ENCODE results near the gene RPS15A. TPM values are rescaled to one million over a fixed set of nuclear protein-coding genes. Genes with fewer than 3 reads are reported as not detected.
"Not testable (repeated sequence)": the region's sequence is repeated elsewhere in the genome, so short reads cannot be mapped to it uniquely, and the experiment has no call there.

RPS15A gene
- total RNA-seq, 2 donors from 2014 or later = 843 to 969 TPM

DNA sequence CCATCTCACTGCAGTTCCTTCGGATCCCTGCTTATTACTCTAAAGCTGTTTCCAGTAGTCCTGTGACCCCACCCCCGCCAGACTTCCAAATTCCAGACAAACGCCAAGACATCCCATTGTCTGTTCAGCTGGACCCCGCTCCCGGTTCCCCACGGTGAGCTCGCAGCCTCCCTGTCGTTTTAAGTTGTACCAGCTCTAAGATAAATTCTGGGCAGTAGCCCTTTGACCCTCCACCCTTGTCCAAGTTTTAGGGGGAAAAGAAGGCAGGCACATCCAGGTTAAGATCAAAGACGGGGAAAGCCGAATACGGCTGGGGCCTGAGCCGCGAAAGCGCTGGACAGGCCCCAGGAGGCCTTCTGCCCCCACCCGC, 10.6 kb upstream of the RPS15A start:
- intact Hi-C loops (cut with DNase I, micrococcal nuclease) = no loop called here
- peak in 1 of 2 donors; percentile 33 for DNase-seq
- ATAC-seq = peak; percentile 3

DNA sequence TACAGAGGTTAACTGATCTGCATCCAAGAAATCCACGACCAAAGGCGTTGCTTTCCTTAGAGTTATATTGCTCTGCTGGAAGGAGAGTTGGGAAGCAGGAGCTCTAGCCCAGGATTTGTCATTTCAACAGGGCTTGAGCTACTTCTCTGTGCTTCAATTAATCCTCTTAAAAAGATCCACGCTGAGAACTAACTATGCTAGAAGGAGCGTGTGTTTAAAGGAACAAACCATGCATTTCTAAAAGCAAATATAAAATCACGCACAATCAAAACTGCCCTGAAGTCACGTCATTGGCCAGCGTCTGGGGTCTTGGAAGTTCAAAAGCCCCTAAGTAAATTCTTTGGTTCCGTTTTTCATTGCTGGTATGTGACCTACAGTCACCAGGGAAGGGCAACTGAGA, 10.2 kb upstream of the RPS15A start:
- ATAC-seq = peak; percentile 12
- no peak for DNase-seq
- intact Hi-C loops (cut with DNase I, micrococcal nuclease) = no loop called here

DNA sequence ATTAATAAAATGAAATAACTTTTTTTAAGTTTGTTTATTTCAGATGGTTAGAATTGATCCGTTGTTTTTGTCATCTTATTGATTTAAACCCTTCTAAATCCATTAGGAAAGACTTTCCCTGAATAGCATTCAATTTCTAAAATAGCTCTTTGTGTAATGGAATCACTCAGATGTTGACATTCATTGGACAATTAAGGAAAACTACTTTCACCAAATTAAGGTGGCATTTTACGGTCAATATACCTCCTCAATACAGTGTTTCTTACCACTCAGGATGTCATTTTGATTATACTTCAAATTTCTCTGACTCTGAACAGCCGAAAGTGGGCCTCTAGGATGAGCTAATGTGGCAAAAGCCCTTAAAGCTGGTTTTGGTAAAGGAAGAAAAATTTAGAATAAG, 9.4 kb upstream of the RPS15A start:
- no peak for ATAC-seq
- intact Hi-C loops (cut with DNase I, micrococcal nuclease) = no loop called here
- no peak for DNase-seq

DNA sequence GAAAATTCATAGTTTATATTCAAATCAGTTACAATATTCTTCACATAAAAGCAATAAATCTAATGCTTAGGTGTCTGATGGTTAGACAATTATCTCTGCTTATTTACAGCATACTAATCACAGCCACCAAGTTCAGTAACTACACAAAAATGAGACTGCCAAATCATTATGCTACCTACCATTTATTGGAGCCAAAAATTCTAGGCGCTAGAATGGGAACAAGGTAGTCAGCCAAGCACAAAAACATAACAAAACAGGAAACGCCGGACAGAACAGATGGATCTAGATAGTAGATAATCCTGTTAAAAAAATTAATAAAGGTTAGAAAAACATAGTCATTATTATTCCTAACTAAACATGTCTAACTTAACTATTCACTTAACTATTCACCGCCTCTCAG, 7.6 kb upstream of the RPS15A start:
- ATAC-seq = no peak
- intact Hi-C loops (cut with DNase I, micrococcal nuclease) = no loop called here
- DNase-seq = no peak

DNA sequence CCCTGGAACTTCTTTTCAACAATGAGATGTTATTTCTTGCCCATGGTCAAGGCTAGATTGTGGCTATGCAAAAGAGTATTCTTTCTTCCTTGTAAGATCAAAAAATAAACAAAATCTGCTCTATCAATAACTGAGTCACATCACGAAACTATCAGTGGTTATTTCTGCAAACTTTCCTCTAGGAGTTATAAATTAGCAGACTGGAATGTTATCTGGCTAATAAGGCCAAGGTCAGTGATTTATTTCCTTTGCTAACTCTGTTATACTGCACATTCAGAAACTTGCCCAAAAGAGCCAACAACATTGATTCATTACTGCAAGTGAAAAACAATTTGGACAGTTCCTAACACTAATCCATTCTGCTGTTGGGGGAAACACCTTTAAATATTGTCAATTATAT, 6.2 kb upstream of the RPS15A start:
- no peak for DNase-seq
- intact Hi-C loops (cut with DNase I, micrococcal nuclease) = no loop called here
- ATAC-seq = no peak

DNA sequence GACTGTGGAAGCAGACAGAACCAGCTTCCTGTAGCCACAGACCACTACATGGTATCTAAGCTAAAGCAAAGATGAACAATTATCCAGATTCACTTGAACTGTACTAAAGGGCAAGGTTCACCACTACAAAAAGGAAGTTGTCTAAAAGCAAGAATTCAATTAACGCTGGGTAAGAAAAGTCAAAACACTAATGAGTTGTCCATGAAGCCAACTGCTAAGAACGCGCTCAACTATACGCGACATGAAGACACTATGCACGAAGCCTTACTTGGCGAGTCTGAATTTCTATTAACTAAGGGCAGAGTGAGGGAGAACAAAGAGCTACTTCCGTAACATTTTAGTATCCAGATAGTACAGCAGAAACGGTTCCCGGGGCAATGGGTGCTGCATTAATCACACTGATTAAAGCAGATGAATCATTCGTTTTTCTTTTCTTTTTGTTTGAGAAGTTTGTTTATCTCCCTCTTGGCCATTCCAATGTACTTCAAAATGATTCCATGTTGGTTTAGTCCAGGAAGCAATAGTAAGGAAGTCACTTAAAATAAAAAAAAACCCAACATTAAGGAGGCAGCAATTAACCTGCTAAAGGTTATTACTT, 2.8 kb upstream of the RPS15A start:
- DNase-seq (no peak), ATAC-seq (no peak)
- intact Hi-C loops (cut with DNase I, micrococcal nuclease) = no loop called here

DNA sequence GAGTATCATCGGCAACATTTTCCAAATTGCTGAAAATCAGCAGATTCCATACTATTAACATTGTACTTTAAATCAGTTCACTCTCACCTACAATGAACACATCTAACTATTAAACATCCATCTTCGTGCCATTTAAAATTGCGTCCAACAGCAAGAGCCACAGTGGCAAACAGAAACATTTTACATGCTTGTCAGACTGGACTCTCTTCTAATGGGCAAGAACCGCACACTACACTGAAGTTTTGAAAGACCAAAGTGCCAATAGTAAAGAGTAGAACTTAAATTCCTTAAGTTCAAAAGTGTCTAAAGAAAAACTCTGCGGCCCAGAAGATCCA, 652 bp downstream of the RPS15A start:
- intact Hi-C loops (cut with DNase I, micrococcal nuclease) = no loop called here
- DNase-seq (no peak), ATAC-seq (no peak)

DNA sequence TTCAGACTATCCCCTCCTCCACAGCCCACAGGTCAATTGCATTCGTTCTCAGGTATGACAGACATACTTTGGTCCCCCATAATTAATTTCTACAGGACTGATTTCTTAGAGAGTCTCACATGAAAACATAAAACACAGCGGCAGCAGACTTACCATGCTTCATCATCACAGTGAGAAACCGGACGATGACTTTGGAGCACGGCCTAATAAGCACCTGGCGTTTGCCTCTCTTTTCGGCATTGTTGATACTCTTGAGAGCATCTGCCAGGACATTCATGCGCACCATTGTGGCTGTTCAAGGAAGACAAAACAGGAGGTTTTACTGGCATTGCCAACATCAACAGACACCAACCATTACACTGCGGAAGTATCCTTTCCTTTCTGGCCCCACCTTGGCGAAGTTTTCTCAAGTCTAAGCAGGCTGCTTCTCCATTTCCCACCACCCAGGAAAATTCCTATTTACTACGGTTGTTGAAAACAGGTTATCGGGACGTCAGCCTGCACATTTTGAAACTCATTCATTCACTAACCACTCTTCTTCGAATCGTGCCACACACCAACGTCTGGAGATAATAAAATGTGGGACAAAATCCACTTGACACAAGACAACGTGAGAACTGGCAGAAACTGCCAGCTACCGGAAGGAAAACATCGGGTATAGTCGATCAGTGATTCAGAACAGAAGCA, 1.2 kb downstream of the RPS15A start:
- DNase-seq = no peak
- peak; percentile 33 for ATAC-seq
- intact Hi-C loops (cut with DNase I, micrococcal nuclease) = no loop called here

DNA sequence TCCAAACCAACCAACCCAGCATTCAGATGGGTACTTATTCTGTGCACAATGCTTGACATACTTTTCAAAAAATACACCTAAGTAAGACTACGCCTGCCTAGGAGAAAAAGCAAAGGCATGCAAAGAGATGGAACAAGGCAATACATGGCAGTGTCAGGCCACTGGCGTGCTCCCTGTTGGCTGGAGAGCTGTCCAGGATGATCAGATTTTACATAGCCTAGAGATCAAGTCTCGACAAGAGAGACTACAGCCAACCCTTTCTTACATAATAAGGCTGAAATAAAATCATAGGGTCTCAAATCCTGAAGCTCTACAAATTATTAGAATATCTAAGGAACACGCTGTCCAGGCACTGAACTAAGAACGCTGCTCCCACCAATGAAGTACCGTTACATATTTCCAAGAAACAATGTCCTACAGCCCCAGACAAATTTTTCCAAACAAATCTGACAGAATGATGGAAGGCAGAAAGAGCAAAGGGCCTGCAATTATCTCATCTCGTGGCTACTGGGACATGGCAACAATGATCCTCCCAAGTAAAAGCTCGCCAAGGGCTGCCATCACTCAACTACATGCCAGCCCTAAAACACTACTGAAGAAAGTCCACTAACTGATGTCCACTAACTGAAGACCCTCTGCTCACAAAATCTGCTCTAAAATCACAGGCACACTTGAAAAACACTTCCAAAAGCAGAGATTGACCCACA, 5.1 kb downstream of the RPS15A start:
- no peak for ATAC-seq
- DNase-seq = no peak
- intact Hi-C loops (cut with DNase I, micrococcal nuclease) = no loop called here

DNA sequence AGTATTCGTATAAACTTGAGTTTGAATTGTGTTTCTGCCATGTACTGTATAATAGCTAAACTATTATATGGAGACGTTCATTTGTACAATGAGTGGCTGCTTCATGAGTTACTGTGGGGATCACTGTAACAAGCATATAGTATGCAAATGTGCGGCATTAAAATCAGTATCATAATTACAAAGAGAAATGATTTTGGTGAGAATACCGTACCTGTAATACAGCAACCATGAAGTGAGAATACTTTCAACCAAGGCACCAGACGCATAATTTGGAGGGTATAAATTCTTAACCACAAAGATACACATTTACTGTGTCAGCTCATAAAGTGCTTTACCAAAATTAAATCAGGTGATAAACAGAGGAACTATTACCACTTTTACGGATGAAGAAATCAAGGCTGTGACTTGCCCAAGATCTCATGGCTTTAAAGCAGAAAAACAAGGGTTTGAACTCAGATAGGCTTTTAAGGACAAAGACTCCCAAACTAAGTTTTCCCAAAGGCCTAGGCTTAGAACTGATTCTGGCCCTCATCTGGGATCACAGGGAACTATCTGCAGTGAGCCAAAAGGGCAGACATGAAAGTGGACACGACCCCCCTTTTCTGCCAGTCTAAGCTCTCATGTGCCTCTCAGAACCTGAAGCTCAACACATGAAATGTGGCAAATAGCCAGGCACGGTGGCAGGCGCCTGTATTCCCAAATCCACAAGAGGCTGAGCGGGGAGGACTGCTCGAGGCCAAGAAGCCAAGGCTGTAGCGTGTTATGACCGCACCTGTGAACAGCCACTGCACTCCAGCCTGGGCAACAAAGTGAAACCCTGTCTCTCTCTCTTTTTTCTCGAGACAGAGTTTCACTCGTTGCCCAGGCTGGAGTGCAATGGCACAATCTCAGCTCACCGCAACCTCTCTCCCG, 6.4 kb downstream of the RPS15A start:
- no peak for DNase-seq
- ATAC-seq = no peak
- intact Hi-C loops (cut with DNase I, micrococcal nuclease) = no loop called here

DNA sequence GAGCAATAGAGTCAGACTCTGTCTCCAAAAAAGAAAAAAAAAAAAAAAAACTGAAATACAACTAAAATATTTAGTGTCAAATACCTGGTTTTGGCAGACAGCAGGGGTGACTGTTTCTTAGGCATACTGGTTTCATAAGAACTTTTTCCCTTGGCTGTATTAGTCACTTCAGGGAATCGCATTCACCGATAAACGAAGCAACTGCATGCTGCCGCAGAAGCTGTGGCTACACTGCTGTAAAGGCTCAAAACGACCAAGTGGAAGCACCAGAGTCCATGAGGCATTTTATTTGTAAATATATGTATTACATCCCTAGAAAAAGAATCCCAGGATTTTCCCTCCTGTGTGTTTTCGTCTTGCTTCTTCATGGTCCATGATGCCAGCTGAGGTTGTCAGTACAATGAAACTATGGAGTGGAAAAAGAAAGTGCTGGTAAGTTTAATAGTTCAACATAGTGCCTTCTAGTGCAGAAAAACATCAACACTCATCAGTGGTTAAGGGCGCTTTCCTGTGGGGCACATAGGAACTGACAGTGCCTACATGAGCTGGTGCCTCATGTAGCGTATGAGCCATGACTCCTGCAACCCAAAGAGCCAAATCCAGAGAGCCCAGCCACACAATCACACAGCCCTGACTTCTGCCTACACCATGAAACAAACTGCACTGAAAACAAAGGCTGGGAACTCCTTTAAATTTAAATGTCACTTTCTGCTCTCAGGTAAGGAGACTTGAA, 7.3 kb downstream of the RPS15A start:
- ATAC-seq (no peak), DNase-seq (no peak)
- intact Hi-C loops (cut with DNase I, micrococcal nuclease) = no loop called here

DNA sequence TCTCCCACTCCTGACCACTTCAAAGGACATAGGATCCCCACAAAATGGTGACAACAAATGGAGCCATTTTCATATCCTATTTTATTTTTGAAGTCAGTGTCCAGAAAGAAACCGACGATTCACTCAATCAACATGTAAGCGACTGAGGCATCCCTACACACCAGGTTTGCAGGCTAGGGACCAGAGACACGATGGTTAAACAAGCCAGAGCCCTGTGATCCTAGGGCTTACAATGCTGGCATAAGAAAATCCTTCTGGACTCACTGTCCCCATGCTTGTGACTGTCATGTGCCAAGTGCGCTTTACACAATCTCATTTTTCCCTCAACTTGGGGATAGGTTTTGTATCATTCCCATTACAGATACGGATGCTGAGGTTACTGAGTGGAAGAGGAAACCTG, 8.9 kb downstream of the RPS15A start:
- ATAC-seq; intact Hi-C loops (cut with DNase I, micrococcal nuclease); DNase-seq: not testable (repeated sequence)

DNA sequence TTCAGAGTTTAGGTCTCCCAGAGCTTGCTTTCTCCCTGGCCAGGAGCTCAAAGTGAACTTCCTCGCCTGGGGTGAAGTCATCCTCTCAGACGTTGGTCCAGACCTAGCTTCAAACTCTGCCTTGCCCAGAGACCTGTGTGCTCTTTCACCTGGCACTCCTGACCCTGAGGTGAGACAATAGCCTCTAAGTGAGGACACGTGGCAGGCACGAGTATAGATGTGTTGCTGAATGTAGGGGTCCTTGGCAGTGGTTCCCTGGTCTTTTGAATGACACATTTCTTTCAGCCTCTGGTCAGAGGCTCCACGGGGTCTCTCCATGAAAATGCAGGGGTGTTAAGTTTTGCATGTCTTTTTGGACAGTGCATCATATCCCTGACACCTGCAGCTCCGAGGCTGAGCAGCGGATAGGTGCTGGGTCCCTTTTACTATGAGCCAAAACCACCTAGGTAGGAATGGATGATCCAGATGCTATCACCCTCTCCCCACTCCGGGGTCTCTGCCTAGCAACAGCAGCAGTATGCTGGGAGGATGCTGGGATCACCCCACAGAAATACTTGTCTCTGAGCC, 9.6 kb downstream of the RPS15A start:
- intact Hi-C loops (cut with DNase I, micrococcal nuclease); DNase-seq: not testable (repeated sequence)
- ATAC-seq = peak; percentile 17

DNA sequence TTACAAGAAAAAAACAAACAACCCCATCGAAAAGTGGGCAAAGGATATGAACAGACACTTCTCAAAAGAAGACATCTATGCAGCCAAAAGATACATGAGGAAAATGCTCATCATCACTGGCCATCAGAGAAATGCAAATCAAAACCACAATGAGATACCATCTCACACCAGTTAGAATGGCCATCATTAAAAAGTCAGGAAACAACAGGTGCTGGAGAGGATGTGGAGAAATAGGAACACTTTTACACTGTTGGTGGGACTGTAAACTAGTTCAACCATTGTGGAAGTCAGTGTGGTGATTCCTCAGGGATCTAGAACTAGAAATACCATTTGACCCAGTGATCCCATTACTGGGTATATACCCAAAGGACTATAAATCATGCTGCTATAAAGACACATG, 12.5 kb downstream of the RPS15A start:
- intact Hi-C loops (cut with DNase I, micrococcal nuclease); DNase-seq; ATAC-seq: not testable (repeated sequence)

DNA sequence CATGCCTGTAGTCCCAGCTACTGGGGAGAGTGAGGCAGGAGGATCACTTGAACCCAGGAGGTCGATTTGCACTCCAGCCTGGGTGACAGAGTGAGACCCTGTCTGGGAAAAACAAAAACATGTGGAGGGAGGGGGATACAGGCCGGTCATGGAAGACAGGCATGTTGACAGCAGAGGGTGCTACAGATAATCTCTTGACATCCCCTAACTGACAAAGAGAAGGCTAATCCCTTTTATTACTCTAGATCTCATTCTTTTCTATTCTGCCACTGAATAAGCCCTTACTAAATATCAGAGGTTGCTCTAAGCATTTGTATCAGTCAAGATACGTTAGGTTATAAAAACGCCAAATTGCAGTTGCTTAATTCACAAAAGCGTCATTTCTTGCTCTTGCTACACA, 13.8 kb downstream of the RPS15A start:
- ATAC-seq; DNase-seq; intact Hi-C loops (cut with DNase I, micrococcal nuclease): not testable (repeated sequence)

DNA sequence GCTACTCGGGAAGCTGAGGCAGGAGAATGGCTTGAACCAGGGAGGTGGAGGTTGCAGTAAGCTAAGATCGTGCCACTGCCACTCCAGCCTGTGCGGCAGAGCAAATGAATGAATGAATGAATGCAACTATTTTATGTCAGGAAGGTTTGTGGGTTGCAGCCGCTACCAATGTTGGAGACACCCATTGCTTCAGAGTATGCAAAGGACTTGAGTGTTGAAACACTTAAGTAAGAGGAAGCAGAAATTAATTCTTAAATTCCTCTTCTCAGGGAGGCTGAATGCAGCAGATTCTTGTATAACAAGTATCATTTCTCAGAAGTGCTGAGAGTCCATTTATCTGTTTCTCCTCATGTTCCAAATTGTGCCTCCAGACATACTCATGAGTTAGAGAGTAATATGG, 15.5 kb downstream of the RPS15A start:
- DNase-seq; intact Hi-C loops (cut with DNase I, micrococcal nuclease); ATAC-seq: not testable (repeated sequence)

DNA sequence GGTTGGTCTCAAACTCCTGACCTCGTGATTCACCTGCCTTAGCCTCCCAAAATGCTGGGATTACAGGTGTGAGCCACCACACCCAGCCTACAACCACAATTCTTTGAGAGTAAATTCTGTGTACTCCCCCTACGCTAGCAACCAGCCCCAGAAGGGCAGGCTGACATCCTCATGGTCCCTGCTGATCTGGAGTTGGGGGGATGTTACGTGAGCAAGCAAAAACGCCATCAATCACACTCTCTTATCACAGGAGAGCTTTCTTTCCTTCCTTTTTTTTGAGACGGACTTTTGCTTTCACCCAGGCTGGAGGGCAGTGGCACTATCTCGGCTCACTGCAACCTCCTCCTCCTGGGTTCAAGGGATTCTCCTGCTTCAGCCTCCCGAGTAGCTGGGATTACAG, 18.0 kb downstream of the RPS15A start:
- DNase-seq; intact Hi-C loops (cut with DNase I, micrococcal nuclease); ATAC-seq: not testable (repeated sequence)

DNA sequence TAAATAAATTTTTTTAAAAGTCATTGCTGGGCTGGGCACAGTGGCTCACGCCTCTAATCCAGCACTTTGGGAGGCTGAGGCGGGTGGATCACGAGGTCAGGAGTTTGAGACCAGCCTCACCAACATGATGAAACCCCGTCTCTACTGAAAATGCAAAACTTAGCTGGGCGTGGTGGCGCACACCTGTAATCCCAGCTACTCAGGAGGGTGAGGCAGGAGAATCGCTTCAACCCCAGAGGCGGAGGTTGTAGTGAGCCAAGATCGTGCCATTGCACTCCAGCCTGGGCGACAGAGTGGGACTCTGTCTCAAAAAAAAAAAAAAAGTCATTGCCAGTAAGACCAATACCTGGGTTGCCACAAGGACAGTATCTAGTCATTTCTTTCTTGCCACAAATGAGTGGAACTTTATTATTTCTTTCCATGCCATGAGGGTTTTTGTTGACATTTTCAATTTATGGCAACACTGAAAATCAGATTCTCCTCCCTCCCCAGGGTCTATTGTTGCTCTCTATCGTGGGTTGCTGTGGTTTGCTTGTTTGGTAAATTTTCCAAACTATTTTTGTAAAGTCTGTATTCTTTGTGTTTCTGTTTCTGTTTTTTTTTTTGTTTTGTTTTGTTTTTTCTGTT, 19.7 kb downstream of the RPS15A start:
- ATAC-seq; DNase-seq; intact Hi-C loops (cut with DNase I, micrococcal nuclease): not testable (repeated sequence)

Data from left colon (tissue), 2 donors.